ENCODE results near the gene TFR2. TPM values are rescaled to one million over a fixed set of nuclear protein-coding genes. Genes with fewer than 3 reads are reported as not detected.

Gene TFR2
- total and polyA plus RNA-seq, 2 of the 13 experiments (the other 11 are each of a cell fraction or from before 2014, with no cell fraction given), result 36.9 to 64.2 TPM

DNA sequence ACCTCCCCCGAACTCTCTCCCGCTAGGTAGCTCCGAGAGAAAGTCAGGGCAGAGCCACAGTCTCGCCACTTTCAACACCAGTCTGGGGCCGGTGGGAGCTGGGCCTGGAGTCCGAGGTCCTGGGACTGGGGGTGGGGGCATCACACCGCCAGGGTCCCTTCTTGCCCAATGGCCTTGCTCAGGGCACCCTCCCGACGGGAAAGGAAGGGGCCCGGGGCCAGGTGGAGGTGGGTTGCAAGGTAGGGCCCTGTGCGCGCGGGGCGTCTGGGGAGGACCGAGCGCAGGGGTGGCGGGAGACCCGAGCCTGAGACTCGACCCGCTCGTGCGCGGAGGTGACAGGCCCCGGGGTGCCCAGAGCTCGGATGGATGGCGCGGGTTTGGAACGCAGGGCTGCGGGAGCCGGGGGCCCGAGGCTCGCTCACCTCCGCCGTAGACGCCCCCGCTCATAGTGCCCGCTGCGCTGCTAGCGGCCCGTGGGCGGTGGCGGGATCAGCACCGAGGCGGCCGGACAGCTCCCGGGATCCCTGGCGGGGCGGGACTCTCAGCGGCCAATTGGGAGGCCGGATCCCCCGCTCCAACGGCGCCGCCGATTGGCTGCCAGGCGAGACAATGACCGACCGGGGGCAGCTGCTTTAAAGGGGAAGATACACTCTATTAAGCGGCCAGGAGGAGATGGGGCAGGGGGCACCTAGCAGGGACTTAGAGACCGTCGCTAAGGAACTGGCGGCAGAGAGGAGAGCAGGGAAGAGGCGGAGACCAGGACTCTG is 14.7 kb upstream of the TFR2 start, which contains the start of gene ACTL6B (continued):
- TF ChIP-seq, protein P1, sequence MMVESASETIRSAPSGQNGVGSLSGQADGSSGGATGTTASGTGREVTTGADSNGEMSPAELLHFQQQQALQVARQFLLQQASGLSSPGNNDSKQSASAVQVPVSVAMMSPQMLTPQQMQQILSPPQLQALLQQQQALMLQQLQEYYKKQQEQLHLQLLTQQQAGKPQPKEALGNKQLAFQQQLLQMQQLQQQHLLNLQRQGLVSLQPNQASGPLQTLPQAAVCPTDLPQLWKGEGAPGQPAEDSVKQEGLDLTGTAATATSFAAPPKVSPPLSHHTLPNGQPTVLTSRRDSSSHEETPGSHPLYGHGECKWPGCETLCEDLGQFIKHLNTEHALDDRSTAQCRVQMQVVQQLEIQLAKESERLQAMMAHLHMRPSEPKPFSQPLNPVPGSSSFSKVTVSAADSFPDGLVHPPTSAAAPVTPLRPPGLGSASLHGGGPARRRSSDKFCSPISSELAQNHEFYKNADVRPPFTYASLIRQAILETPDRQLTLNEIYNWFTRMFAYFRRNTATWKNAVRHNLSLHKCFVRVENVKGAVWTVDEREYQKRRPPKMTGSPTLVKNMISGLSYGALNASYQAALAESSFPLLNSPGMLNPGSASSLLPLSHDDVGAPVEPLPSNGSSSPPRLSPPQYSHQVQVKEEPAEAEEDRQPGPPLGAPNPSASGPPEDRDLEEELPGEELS (CRISPR knock-in tag; IDR thresholded peaks at IDR 0.05), result no peak
- TF ChIP-seq TCF12 (IDR thresholded peaks at IDR 0.05) (no peak), TCF12 (CRISPR knock-in tag; IDR thresholded peaks at IDR 0.05) (0 out of 2 replicates have a peak, but pooled peaks have one; percentile 56), NR2F6 (IDR thresholded peaks at IDR 0.05) (no peak), NR2F6 (CRISPR knock-in tag; IDR thresholded peaks at IDR 0.05) (no peak), ZNF546 (CRISPR knock-in tag; conservative IDR thresholded peaks at IDR 0.05) (peak; percentile 86), TAF1 (CRISPR knock-in tag; IDR thresholded peaks at IDR 0.05) (no peak), TOE1 (CRISPR knock-in tag; IDR thresholded peaks at IDR 0.05) (no peak), CREM (IDR thresholded peaks at IDR 0.05) (no peak), CREM (CRISPR knock-in tag; IDR thresholded peaks at IDR 0.05) (no peak), ZNF572 (CRISPR knock-in tag; IDR thresholded peaks at IDR 0.05) (no peak), ZNF83 (CRISPR knock-in tag; IDR thresholded peaks at IDR 0.05; ENCODE audit: borderline replicate concordance) (no peak), MXI1 (IDR thresholded peaks at IDR 0.05; ENCODE audit: borderline replicate concordance, low read depth, low read length) (peak; percentile 45; the same call in 1 of the 3 replicates), ZNF17 (CRISPR knock-in tag; IDR thresholded peaks at IDR 0.05) (no peak), KLF6 (CRISPR knock-in tag; IDR thresholded peaks at IDR 0.05) (peak; percentile 94)
- TF ChIP-seq, protein P2, sequence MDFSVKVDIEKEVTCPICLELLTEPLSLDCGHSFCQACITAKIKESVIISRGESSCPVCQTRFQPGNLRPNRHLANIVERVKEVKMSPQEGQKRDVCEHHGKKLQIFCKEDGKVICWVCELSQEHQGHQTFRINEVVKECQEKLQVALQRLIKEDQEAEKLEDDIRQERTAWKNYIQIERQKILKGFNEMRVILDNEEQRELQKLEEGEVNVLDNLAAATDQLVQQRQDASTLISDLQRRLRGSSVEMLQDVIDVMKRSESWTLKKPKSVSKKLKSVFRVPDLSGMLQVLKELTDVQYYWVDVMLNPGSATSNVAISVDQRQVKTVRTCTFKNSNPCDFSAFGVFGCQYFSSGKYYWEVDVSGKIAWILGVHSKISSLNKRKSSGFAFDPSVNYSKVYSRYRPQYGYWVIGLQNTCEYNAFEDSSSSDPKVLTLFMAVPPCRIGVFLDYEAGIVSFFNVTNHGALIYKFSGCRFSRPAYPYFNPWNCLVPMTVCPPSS (IDR thresholded peaks at IDR 0.05), result no peak
- TF ChIP-seq, protein P3, sequence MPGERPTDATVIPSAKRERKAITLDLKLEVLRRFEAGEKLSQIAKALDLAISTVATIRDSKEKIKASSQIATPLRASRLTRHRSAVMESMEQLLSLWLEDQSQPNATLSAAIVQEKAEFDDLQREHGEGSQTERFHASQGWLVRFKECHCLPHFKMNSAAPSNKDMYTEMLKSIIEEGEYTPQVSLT (CRISPR knock-in tag; IDR thresholded peaks at IDR 0.05; ENCODE audit: borderline replicate concordance, low read depth), result no peak
- TF ChIP-seq, protein P4, sequence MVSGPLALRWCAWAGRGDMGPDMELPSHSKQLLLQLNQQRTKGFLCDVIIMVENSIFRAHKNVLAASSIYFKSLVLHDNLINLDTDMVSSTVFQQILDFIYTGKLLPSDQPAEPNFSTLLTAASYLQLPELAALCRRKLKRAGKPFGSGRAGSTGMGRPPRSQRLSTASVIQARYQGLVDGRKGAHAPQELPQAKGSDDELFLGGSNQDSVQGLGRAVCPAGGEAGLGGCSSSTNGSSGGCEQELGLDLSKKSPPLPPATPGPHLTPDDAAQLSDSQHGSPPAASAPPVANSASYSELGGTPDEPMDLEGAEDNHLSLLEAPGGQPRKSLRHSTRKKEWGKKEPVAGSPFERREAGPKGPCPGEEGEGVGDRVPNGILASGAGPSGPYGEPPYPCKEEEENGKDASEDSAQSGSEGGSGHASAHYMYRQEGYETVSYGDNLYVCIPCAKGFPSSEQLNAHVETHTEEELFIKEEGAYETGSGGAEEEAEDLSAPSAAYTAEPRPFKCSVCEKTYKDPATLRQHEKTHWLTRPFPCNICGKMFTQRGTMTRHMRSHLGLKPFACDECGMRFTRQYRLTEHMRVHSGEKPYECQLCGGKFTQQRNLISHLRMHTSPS (CRISPR knock-in tag; IDR thresholded peaks at IDR 0.05; ENCODE audit: low read depth), result 0 out of 2 replicates have a peak, but pooled peaks have one; percentile 41
- TF ChIP-seq, protein P5, sequence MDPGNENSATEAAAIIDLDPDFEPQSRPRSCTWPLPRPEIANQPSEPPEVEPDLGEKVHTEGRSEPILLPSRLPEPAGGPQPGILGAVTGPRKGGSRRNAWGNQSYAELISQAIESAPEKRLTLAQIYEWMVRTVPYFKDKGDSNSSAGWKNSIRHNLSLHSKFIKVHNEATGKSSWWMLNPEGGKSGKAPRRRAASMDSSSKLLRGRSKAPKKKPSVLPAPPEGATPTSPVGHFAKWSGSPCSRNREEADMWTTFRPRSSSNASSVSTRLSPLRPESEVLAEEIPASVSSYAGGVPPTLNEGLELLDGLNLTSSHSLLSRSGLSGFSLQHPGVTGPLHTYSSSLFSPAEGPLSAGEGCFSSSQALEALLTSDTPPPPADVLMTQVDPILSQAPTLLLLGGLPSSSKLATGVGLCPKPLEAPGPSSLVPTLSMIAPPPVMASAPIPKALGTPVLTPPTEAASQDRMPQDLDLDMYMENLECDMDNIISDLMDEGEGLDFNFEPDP (CRISPR knock-in tag; conservative IDR thresholded peaks at IDR 0.05), result no peak
- TF ChIP-seq, protein P6, sequence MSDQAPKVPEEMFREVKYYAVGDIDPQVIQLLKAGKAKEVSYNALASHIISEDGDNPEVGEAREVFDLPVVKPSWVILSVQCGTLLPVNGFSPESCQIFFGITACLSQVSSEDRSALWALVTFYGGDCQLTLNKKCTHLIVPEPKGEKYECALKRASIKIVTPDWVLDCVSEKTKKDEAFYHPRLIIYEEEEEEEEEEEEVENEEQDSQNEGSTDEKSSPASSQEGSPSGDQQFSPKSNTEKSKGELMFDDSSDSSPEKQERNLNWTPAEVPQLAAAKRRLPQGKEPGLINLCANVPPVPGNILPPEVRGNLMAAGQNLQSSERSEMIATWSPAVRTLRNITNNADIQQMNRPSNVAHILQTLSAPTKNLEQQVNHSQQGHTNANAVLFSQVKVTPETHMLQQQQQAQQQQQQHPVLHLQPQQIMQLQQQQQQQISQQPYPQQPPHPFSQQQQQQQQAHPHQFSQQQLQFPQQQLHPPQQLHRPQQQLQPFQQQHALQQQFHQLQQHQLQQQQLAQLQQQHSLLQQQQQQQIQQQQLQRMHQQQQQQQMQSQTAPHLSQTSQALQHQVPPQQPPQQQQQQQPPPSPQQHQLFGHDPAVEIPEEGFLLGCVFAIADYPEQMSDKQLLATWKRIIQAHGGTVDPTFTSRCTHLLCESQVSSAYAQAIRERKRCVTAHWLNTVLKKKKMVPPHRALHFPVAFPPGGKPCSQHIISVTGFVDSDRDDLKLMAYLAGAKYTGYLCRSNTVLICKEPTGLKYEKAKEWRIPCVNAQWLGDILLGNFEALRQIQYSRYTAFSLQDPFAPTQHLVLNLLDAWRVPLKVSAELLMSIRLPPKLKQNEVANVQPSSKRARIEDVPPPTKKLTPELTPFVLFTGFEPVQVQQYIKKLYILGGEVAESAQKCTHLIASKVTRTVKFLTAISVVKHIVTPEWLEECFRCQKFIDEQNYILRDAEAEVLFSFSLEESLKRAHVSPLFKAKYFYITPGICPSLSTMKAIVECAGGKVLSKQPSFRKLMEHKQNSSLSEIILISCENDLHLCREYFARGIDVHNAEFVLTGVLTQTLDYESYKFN (CRISPR knock-in tag; conservative IDR thresholded peaks at IDR 0.05), result no peak
